Vagina (tissue), 2 donors: ENCODE measurements around the gene PGP.

Experiments
- POLR2A ChIP-seq, 2 donors: fragments of 450-650 bp; IDR thresholded peaks; one replicate each; pipeline ENCODE4 v1.6.1; 2017; ENCODE audit warnings: antibody characterized with exemption in 2 of 2, mild to moderate bottlenecking in 2 of 2, moderate library complexity in 2 of 2
- POLR2AphosphoS5 ChIP-seq, 2 donors: sonication (generic); formaldehyde crosslinking; IDR thresholded peaks; one replicate each; pipeline ENCODE4 v1.9.0; 2017; ENCODE audit warnings: antibody characterized with exemption in 2 of 2, mild to moderate bottlenecking in 2 of 2, low read depth in 1 of 2; ENCODE audit not compliant: insufficient read depth in 1 of 2
- TF ChIP-seq, protein P1 (sequence below), 3 experiments: fragments of 450-650 bp in 2 of 3; fragments of 200-600 bp in 1 of 3; sonication (generic) in 1 of 3; IDR thresholded peaks; one replicate each; pipeline ENCODE4 v1.5.1; 2017 to 2019; ENCODE audit warnings: antibody characterized with exemption in 3 of 3, mild to moderate bottlenecking in 2 of 3, moderate library complexity in 2 of 3

DNA sequence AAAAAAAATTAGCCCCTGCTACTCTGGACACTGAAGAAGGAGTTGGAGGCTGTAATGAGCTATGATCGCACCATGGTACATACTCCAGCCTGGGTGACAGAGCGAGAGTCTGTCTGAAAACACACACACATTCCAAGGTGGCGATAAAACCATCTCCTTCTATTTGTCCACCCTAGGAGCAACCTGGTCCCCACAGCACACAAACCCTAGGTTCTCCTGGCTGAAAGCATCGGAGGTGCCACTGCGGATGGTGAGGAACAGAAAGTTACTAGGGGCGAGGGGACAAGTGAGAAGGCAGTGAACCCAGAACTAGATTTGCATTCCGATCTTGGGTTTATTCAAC, 38.1 kb upstream of the PGP start:
- no peak for TF ChIP-seq POLR2A (IDR thresholded peaks at IDR 0.05)
- TF ChIP-seq, protein P1, sequence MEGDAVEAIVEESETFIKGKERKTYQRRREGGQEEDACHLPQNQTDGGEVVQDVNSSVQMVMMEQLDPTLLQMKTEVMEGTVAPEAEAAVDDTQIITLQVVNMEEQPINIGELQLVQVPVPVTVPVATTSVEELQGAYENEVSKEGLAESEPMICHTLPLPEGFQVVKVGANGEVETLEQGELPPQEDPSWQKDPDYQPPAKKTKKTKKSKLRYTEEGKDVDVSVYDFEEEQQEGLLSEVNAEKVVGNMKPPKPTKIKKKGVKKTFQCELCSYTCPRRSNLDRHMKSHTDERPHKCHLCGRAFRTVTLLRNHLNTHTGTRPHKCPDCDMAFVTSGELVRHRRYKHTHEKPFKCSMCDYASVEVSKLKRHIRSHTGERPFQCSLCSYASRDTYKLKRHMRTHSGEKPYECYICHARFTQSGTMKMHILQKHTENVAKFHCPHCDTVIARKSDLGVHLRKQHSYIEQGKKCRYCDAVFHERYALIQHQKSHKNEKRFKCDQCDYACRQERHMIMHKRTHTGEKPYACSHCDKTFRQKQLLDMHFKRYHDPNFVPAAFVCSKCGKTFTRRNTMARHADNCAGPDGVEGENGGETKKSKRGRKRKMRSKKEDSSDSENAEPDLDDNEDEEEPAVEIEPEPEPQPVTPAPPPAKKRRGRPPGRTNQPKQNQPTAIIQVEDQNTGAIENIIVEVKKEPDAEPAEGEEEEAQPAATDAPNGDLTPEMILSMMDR (IDR thresholded peaks at IDR 0.05) = no peak
- no peak for TF ChIP-seq POLR2AphosphoS5 (IDR thresholded peaks at IDR 0.05; ENCODE audit: insufficient read depth in 1 of 2, low read depth in 1 of 2)
